HepG2 (cell line): ENCODE measurements around the gene CSTF2. TPM values are rescaled to one million over a fixed set of nuclear protein-coding genes. Genes with fewer than 3 reads are reported as not detected.

Source experiments
- ATAC-seq: fragments of 200-7000 bp; cut with Tn5 transposase; 3 replicates; pipeline ENCODE4 v1.9.1; 2020; ENCODE audit warnings: mild to moderate bottlenecking, moderate library complexity
- BruUV-seq: library from RNA; stranded (reverse); fragments of 400-500 nt; replicated peaks from 2 replicates; lab custom pipeline; 2021; lab: Mats Ljungman, UMichigan
- CTCF ChIA-PET: fragments of 300-600 bp; formaldehyde crosslinking; extraction: SDS; loops from one replicate; lab custom pipeline; 2021; ENCODE audit warnings: low total read pairs, inconsistent platforms, low intra/inter-chr PET ratio; lab: Yijun Ruan, JAX
- POLR2A ChIA-PET: fragments of 350-600 bp; sonication (Branson Sonifier 250); formaldehyde crosslinking; loops from one replicate; lab custom pipeline; 2020; ENCODE audit warnings: antibody characterized with exemption, inconsistent platforms; lab: Yijun Ruan, JAX
- DNase-seq: peaks from one replicate; pipeline ENCODE4 v3.0.0-alpha.2; 2015; ENCODE audit warnings: low spot score
- FAIRE-seq: peaks from 3 replicates; lab custom pipeline; 2011; peaks lifted over from hg19 to GRCh38; lab: Jason Lieb, UNC
- H2AFZ ChIP-seq: one replicate; pipeline ENCODE4 v1.6.1; 2011; ENCODE audit warnings: low read length, inconsistent platforms
- H3K27ac ChIP-seq: fragments of 300-600 bp; 3 replicates; pipeline ENCODE4 v1.8.0; 2011; ENCODE audit warnings: mixed run types, mild to moderate bottlenecking, mixed read lengths, low read length, inconsistent platforms; ENCODE audit not compliant: insufficient read depth; ENCODE audit errors: extremely low read length
- H3K27me3 ChIP-seq, 2 experiments: fragments of 200-600 bp in 1 of 2; 2 replicates in 1 of 2; 3 replicates in 1 of 2; pipeline versions ENCODE4 v1.6.0 to v1.8.0; 2011; ENCODE audit warnings: low read length in 2 of 2, mild to moderate bottlenecking in 2 of 2, moderate library complexity in 2 of 2, inconsistent platforms in 1 of 2; ENCODE audit not compliant: insufficient read depth in 2 of 2, control insufficient read depth in 1 of 2
- H3K36me3 ChIP-seq, 2 experiments: fragments of 200-600 bp in 1 of 2; replicated peaks in 1 of 2; 2 replicates in 1 of 2; 3 replicates in 1 of 2; pipeline versions ENCODE4 v1.5.1 to v1.8.0; 2011; ENCODE audit warnings: low read length in 2 of 2, inconsistent platforms in 1 of 2; ENCODE audit not compliant: insufficient read depth in 2 of 2, control insufficient read depth in 1 of 2
- H3K4me1 ChIP-seq: 2 replicates; pipeline ENCODE4 v1.5.1; 2012; ENCODE audit warnings: low read length, inconsistent platforms; ENCODE audit not compliant: insufficient read depth
- H3K4me2 ChIP-seq: 2 replicates; pipeline ENCODE4 v1.6.0; 2011; ENCODE audit warnings: low read depth, low read length, inconsistent platforms
- H3K4me3 ChIP-seq, 3 experiments: fragments of 200-600 bp in 1 of 3; sonication (generic), shearing (Covaris generic) in 1 of 3; replicated peaks in 1 of 3; 2 replicates each; pipeline ENCODE4 v1.5.1; 2011 to 2016; ENCODE audit warnings: low read length in 3 of 3, inconsistent platforms in 2 of 3, low read depth in 2 of 3, mild to moderate bottlenecking in 2 of 3, control low read depth in 1 of 3, mixed read lengths in 1 of 3; ENCODE audit not compliant: insufficient read depth in 1 of 3
- H3K79me2 ChIP-seq: one replicate; pipeline ENCODE4 v1.6.1; 2011; ENCODE audit warnings: low read length, inconsistent platforms; ENCODE audit not compliant: insufficient read depth
- H3K9ac ChIP-seq: 2 replicates; pipeline ENCODE4 v1.6.0; 2011; ENCODE audit warnings: mild to moderate bottlenecking, low read depth, low read length, inconsistent platforms; ENCODE audit not compliant: insufficient read depth
- H3K9me3 ChIP-seq: 2 replicates; pipeline ENCODE4 v1.5.1; 2012; ENCODE audit warnings: mild to moderate bottlenecking, low read length
- H4K20me1 ChIP-seq: 2 replicates; pipeline ENCODE4 v1.6.0; 2011; ENCODE audit warnings: inconsistent platforms, mild to moderate bottlenecking, low read length, moderate library complexity; ENCODE audit not compliant: insufficient read depth
- ARNT2 ChIP-seq: sonication (generic); formaldehyde crosslinking; IDR thresholded peaks from 2 replicates; pipeline ENCODE4 v1.8.0; 2022; ENCODE audit warnings: mild to moderate bottlenecking, low read depth, missing genetic modification reagents, moderate library complexity
- CEBPZ ChIP-seq: IDR thresholded peaks from 2 replicates; pipeline ENCODE4 v1.6.1; 2012; ENCODE audit warnings: low read length, improper control_type of control experiment
- MLX ChIP-seq: IDR thresholded peaks from 2 replicates; pipeline ENCODE4 v1.6.1; 2016
- TRIM22 ChIP-seq: fragments of 450-650 bp; IDR thresholded peaks from 2 replicates; pipeline ENCODE4 v1.6.1; 2017
- ZNF232 ChIP-seq: sonication (generic); formaldehyde crosslinking; IDR thresholded peaks from 2 replicates; pipeline ENCODE4 v1.4.0; 2020; ENCODE audit warnings: missing genetic modification reagents, borderline replicate concordance
- ZNF383 ChIP-seq: sonication (generic); formaldehyde crosslinking; IDR thresholded peaks from 2 replicates; pipeline ENCODE4 v1.4.0; 2020; ENCODE audit warnings: missing genetic modification reagents, mild to moderate bottlenecking, borderline replicate concordance
- ZNF451 ChIP-seq: sonication (generic); formaldehyde crosslinking; IDR thresholded peaks from 2 replicates; pipeline ENCODE4 v1.5.0; 2020; ENCODE audit warnings: mild to moderate bottlenecking, missing genetic modification reagents
- ZNF691 ChIP-seq: sonication (generic); formaldehyde crosslinking; IDR thresholded peaks from 2 replicates; pipeline ENCODE4 v1.4.0; 2020; ENCODE audit warnings: missing genetic modification reagents, low read depth, mild to moderate bottlenecking, borderline replicate concordance
- WGBS: methylation state at CpG from one replicate; pipeline ENCODE4 v1.1.6; 2017; ENCODE audit warnings: low lambda C conversion rate; 5-methylcytosine and 5-hydroxymethylcytosine counted together
- in situ Hi-C: cut with HindIII; loops from 2 replicates; pipeline ENCODE4 v1.10.0; 2017; ENCODE audit warnings: low pct_unique_long_range_greater_than_20kb; ENCODE audit not compliant: extremely low pct_ligation_motif_present
- intact Hi-C: fragments of 100-400 bp; cut with micrococcal nuclease; formaldehyde crosslinking; loops from one replicate; pipeline ENCODE4 v1.10.0; 2022; ENCODE audit not compliant: unreplicated experiment
- polyA plus RNA-seq, 8 experiments: library from polyadenylated mRNA; depleted of rRNA in 3 of 8; stranded (reverse) in 7 of 8; unstranded in 1 of 8; fragments of >200 nt; fragmentation: Illumina TruSeq in 4 of 8; extraction: Trizol in 4 of 8; gene quantifications; 2 replicates each; pipeline versions ENCODE4 v1.2.1 to v1.2.3, GENCODE V29; 2011 to 2016; ENCODE audit warnings: low read depth in 4 of 8, missing spikeins in 1 of 8, mixed read lengths in 1 of 8; ENCODE audit not compliant: insufficient read depth in 1 of 8
- total RNA-seq, 5 experiments: library from RNA; depleted of rRNA; stranded (reverse); fragments of >200 nt; fragmentation: Illumina TruSeq; extraction: Trizol; gene quantifications; 2 replicates each; pipeline ENCODE4 v1.2.3, GENCODE V29; 2016; ENCODE audit warnings: low read depth in 1 of 5
- TF ChIP-seq, protein P1 (sequence below): sonication (generic); formaldehyde crosslinking; conservative IDR thresholded peaks from 2 replicates; pipeline ENCODE4 v1.8.0; 2022; ENCODE audit warnings: mild to moderate bottlenecking, moderate library complexity, missing genetic modification reagents
- TF ChIP-seq, protein P2 (sequence below): IDR thresholded peaks from 2 replicates; pipeline ENCODE4 v1.6.1; 2016; ENCODE audit warnings: low read depth, control low read depth
- TF ChIP-seq, protein P3 (sequence below): sonication (generic); formaldehyde crosslinking; IDR thresholded peaks from 2 replicates; pipeline ENCODE4 v1.4.0; 2020; ENCODE audit warnings: mild to moderate bottlenecking, missing genetic modification reagents

Gene CSTF2
- total and polyA plus RNA-seq, 2 of the 13 experiments (the other 11 are each of a cell fraction or from before 2014, with no cell fraction given) = 19.7 to 26.7 TPM

DNA sequence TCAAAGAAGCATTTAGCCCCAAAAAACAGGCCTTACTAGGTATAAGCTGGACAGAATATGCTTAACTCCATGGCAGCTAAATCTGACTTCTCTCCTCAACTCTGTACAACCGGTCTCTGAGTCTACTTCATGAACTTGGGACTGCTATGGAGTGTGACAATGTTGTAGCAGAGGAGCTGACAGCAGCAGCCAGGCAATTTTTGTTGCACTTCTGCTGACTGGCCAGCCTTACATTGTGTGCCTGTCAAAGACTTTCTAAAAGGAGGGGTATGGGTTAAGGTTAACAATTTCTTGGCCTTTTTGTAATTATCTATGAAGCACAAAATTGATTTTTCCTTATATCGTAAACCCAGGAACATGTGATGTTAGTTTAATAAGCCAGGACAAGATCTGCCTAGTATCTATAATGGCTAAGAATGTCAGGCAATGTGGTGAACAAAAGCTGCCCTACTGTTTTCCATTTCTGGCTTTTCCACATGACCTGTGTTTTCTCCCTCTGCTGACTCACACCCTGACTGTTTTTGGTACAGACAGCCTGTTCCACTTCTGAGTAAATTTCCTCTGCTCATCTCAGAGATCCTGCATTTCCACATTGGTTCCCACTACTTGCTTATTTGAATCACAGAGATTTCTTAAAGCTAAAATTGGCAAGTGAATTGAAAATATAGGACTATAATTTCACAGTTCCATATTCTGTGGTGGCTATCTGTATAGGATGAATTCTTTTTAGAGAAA is 44.6 kb downstream of the CSTF2 start:
- Histone ChIP-seq H3K9me3 (no peaks in the 10 kb centered on the region), H3K36me3 (no peaks in the 10 kb centered on the region), H3K4me3 (no peak overlapping the region), H4K20me1 (no peaks in the 10 kb centered on the region)
- CTCF ChIA-PET = no interaction called here
- FAIRE-seq = no peak
- TF ChIP-seq, protein P1, sequence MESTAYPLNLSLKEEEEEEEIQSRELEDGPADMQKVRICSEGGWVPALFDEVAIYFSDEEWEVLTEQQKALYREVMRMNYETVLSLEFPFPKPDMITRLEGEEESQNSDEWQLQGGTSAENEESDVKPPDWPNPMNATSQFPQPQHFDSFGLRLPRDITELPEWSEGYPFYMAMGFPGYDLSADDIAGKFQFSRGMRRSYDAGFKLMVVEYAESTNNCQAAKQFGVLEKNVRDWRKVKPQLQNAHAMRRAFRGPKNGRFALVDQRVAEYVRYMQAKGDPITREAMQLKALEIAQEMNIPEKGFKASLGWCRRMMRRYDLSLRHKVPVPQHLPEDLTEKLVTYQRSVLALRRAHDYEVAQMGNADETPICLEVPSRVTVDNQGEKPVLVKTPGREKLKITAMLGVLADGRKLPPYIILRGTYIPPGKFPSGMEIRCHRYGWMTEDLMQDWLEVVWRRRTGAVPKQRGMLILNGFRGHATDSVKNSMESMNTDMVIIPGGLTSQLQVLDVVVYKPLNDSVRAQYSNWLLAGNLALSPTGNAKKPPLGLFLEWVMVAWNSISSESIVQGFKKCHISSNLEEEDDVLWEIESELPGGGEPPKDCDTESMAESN (CRISPR knock-in tag) = no peak
- no peak for TF ChIP-seq ZNF232 (CRISPR knock-in tag)
- no peak for TF ChIP-seq MLX (CRISPR knock-in tag)
- no peak for TF ChIP-seq ARNT2 (CRISPR knock-in tag)
- TF ChIP-seq ZNF383 = no peak
- no peak for TF ChIP-seq ZNF451 (CRISPR knock-in tag)
- no peak for TF ChIP-seq TRIM22
- TF ChIP-seq, protein P2, sequence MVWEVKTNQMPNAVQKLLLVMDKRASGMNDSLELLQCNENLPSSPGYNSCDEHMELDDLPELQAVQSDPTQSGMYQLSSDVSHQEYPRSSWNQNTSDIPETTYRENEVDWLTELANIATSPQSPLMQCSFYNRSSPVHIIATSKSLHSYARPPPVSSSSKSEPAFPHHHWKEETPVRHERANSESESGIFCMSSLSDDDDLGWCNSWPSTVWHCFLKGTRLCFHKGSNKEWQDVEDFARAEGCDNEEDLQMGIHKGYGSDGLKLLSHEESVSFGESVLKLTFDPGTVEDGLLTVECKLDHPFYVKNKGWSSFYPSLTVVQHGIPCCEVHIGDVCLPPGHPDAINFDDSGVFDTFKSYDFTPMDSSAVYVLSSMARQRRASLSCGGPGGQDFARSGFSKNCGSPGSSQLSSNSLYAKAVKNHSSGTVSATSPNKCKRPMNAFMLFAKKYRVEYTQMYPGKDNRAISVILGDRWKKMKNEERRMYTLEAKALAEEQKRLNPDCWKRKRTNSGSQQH (CRISPR knock-in tag) = no peak
- no peak for TF ChIP-seq CEBPZ
- TF ChIP-seq ZNF691 = no peak
- TF ChIP-seq, protein P3, sequence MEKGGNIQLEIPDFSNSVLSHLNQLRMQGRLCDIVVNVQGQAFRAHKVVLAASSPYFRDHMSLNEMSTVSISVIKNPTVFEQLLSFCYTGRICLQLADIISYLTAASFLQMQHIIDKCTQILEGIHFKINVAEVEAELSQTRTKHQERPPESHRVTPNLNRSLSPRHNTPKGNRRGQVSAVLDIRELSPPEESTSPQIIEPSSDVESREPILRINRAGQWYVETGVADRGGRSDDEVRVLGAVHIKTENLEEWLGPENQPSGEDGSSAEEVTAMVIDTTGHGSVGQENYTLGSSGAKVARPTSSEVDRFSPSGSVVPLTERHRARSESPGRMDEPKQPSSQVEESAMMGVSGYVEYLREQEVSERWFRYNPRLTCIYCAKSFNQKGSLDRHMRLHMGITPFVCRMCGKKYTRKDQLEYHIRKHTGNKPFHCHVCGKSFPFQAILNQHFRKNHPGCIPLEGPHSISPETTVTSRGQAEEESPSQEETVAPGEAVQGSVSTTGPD (CRISPR knock-in tag) = no peak
- TF ChIP-seq, all 625 proteins: peak for 0
- Histone ChIP-seq H2AFZ (no peak overlapping the region), H3K4me1 (no peaks in the 10 kb centered on the region), H3K4me2 (no peak overlapping the region), H3K27ac (no peak overlapping the region), H3K9ac (no peak overlapping the region), H3K27me3 (no peaks in the 10 kb centered on the region), H3K79me2 (no peaks in the 10 kb centered on the region)
- DNase-seq = no peak
- intact Hi-C loops (no loop called here), in situ Hi-C loops (no loop called here)
- no TSS peak for BruUV-seq
- ATAC-seq = no peak
- POLR2A ChIA-PET = no interaction called here
- WGBS = 51% methylated on average over 2 of the region's 2 CpGs
